H7 (cell line): ENCODE results near the gene FUT7. TPM values are rescaled to one million over a fixed set of nuclear protein-coding genes. Genes with fewer than 3 reads are reported as not detected.
"Not testable (repeated sequence)": the region's sequence is repeated elsewhere in the genome, so short reads cannot be mapped to it uniquely, and the experiment has no call there.

Experiments
- DNase-seq: peaks from one replicate; pipeline ENCODE4 v3.0.0; 2012
- H3K27me3 ChIP-seq: 2 replicates; pipeline ENCODE4 v1.6.0; 2011; ENCODE audit warnings: mild to moderate bottlenecking, low read length; ENCODE audit not compliant: control insufficient read depth, insufficient read depth
- H3K36me3 ChIP-seq: replicated peaks from 2 replicates; pipeline ENCODE4 v1.5.1; 2011; ENCODE audit warnings: low read length; ENCODE audit not compliant: control insufficient read depth, insufficient read depth
- H3K4me3 ChIP-seq: 2 replicates; pipeline ENCODE4 v1.5.1; 2011; ENCODE audit warnings: low read depth, mild to moderate bottlenecking, control low read depth, low read length, moderate library complexity; ENCODE audit not compliant: insufficient read depth
- total RNA-seq: library from RNA; depleted of rRNA; stranded (reverse); fragments of >200 nt; shearing (Covaris generic); gene quantifications from 2 replicates; pipeline ENCODE4 v1.2.3, GENCODE V29; 2014

Gene FUT7
- total RNA-seq, 1 experiment from 2014 or later, result not detected

GRCh38 chr9:137034709-137035506 is 3.0 kb upstream of the FUT7 start:
- no peak overlapping the region for H3K4me3 ChIP-seq
- H3K36me3 ChIP-seq, result no peaks in the 10 kb centered on the region; the same call in 1 of the 2 replicates
- peak; percentile 98 for DNase-seq
- H3K27me3 ChIP-seq, result no peaks in the 10 kb centered on the region; the same call in 1 of the 2 replicates

GRCh38 chr9:137034039-137034708 is 2.3 kb upstream of the FUT7 start:
- Histone ChIP-seq H3K4me3 (no peak overlapping the region), H3K27me3 (peaks cover under 1% of the 10 kb centered on the region; the same call in 1 of the 2 replicates), H3K36me3 (no peaks in the 10 kb centered on the region)
- peak; percentile 75 for DNase-seq

GRCh38 chr9:137033481-137033880 is 1.6 kb upstream of the FUT7 start:
- not testable (repeated sequence) for H3K27me3 ChIP-seq, H3K36me3 ChIP-seq, DNase-seq, H3K4me3 ChIP-seq

GRCh38 chr9:137032858-137033257 is 970 bp upstream of the FUT7 start:
- Histone ChIP-seq H3K36me3 (no peaks in the 10 kb centered on the region), H3K4me3 (no peak overlapping the region), H3K27me3 (peaks cover 10% of the 10 kb centered on the region)
- DNase-seq, result no peak

GRCh38 chr9:137030538-137031527 is 1.1 kb downstream of the FUT7 start:
- DNase-seq, result no peak
- Histone ChIP-seq H3K27me3 (peaks cover 17% of the 10 kb centered on the region), H3K4me3 (no peak overlapping the region), H3K36me3 (no peaks in the 10 kb centered on the region)

- no peak for DNase-seq
- Histone ChIP-seq H3K36me3 (no peaks in the 10 kb centered on the region), H3K27me3 (peaks cover 17% of the 10 kb centered on the region), H3K4me3 (no peak overlapping the region)
These were observed 1.9 kb downstream of the FUT7 start for GRCh38 chr9:137030006-137030405.

GRCh38 chr9:137029058-137029936 is 2.6 kb downstream of the FUT7 start:
- H3K27me3 ChIP-seq, result peaks cover 17% of the 10 kb centered on the region

GRCh38 chr9:137028263-137029057 is 3.4 kb downstream of the FUT7 start:
- Histone ChIP-seq H3K27me3 (peaks cover 17% of the 10 kb centered on the region), H3K4me3 (peak overlapping the region; percentile 53), H3K36me3 (no peaks in the 10 kb centered on the region)
- DNase-seq, result peak; percentile 97

More at GRCh38 chr9:137029058-137029936, 2.6 kb downstream of the FUT7 start:
- peak; percentile 94 for DNase-seq
- peak overlapping the region; percentile 53; the same call in 1 of the 2 replicates for H3K4me3 ChIP-seq
- H3K36me3 ChIP-seq, result no peaks in the 10 kb centered on the region

GRCh38 chr9:137027369-137028262 is 4.3 kb downstream of the FUT7 start, which contains the start of gene ABCA2:
Gene ABCA2 (minus strand): TSS chr9:137028237. CDS start chr9:137028140, 97 bp downstream.
- no peaks in the 10 kb centered on the region for H3K36me3 ChIP-seq
- peak; percentile 81 for DNase-seq
- peaks cover 17% of the 10 kb centered on the region for H3K27me3 ChIP-seq
- peak within 1 kb of the TSS; percentile 53 for H3K4me3 ChIP-seq

- Histone ChIP-seq H3K4me3 (no peak overlapping the region), H3K36me3 (no peaks in the 10 kb centered on the region), H3K27me3 (peaks cover 17% of the 10 kb centered on the region)
- no peak for DNase-seq
These were observed 5.1 kb downstream of the FUT7 start for GRCh38 chr9:137026828-137027227.

- Histone ChIP-seq H3K36me3 (no peaks in the 10 kb centered on the region), H3K4me3 (no peak overlapping the region), H3K27me3 (peaks cover 17% of the 10 kb centered on the region)
- no peak for DNase-seq
These were observed 5.5 kb downstream of the FUT7 start for GRCh38 chr9:137026384-137026783.

GRCh38 chr9:137025517-137025966 is 6.3 kb downstream of the FUT7 start:
- no peak for DNase-seq
- Histone ChIP-seq H3K36me3 (no peaks in the 10 kb centered on the region), H3K4me3 (no peak overlapping the region), H3K27me3 (peaks cover 17% of the 10 kb centered on the region)
